ENCODE data around the gene WSB1. TPM values are rescaled to one million over a fixed set of nuclear protein-coding genes. Genes with fewer than 3 reads are reported as not detected.

Gene WSB1
- total and polyA plus RNA-seq, 10 of the 15 experiments (the other 5 are each of a cell fraction or from before 2014, with no cell fraction given): 26.6 to 458 (median 101) TPM

DNA sequence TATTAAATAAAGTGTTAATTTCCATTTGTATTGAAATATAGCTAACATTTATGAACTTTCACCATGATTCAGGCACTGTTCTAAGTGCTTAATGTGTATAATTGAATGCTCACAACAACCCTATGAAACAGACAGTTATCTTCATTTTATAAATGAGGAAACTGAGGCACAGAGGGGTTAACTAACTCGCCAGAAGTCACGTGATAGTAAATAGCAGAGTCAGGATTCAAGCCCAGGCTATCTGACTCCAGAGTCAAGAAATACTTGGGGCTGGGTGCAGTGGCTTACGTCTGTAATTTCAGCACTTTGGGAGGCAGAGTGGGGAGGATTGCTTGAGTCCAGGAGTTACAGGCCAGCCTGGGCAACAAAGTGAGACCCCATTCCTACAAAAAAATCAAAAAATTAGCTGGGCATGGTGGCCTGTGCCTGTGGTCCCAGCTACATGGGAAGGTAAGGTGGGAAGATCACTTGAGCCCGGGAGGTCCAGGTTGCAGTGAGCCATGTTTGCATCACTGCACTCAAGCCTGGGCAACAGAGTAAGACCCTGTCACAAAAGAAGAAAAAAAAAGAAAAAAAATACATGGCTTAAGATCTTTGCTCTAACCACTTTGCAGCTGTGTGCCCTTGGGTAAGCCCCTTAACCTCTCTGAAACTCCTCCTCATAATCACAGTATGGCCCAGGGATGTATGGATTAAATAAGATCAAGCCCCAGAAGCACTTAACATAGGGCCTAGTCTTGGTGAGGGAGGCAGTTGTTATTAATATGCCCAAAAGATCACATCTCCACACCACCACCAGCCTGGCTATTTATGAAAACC lies 29.0 kb downstream of the WSB1 start:
- CTCF ChIA-PET: interaction anchor here (1.2 to 1.9 kb wide), 2 partner anchors 10 kb away, joined by 3 to 4 read pairs; no protein-coding TSS in a partner anchor
- Histone ChIP-seq H3K9me3 (replicated peaks; ENCODE audit: control insufficient read depth, insufficient read depth, low read length) (no peaks in the 10 kb centered on the region), H2AFZ (ENCODE audit: control insufficient read depth, low read depth, low read length) (no peak overlapping the region), H3K9ac (ENCODE audit: control insufficient read depth, insufficient read depth, low read length) (no peak overlapping the region), H3K27me3 (replicated peaks in 1 of 2; ENCODE audit: control insufficient read depth in 2 of 2, insufficient read depth in 2 of 2, low read length in 1 of 2) (no peaks in the 10 kb centered on the region), H3K27ac (ENCODE audit: control insufficient read depth, insufficient read depth) (no peak overlapping the region), H3K4me1 (ENCODE audit: control insufficient read depth, insufficient read depth, low read length) (no peaks in the 10 kb centered on the region), H4K20me1 (ENCODE audit: control insufficient read depth, insufficient read depth) (no peaks in the 10 kb centered on the region), H3K36me3 (ENCODE audit: control insufficient read depth in 2 of 2, insufficient read depth in 2 of 2, low read length in 1 of 2) (peaks cover 2 to 3% of the 10 kb centered on the region in 2 experiments; a peak in 2 of 4 replicates), H3K4me2 (ENCODE audit: control insufficient read depth, insufficient read depth) (no peak overlapping the region), H3K79me2 (ENCODE audit: control insufficient read depth, insufficient read depth, low read length) (no peaks in the 10 kb centered on the region), H3K4me3 (no peak overlapping the region)
- FAIRE-seq (no peak), DNase-seq (ENCODE audit: low read depth, low spot score) (no peak), ATAC-seq (no peak)
- intact Hi-C loops (cut with micrococcal nuclease; ENCODE audit: unreplicated experiment): no loop called here
- SMC1A ChIA-PET (ENCODE audit: uncharacterized antibody, unreplicated experiment): interaction anchor here (1.4 to 2.0 kb wide), 2 partner anchors 11 to 28 kb away, joined by 3 to 4 read pairs; no protein-coding TSS in a partner anchor
- no TSS peak for BruUV-seq (replicated peaks)
- RAD21 ChIA-PET (ENCODE audit: unreplicated experiment): interaction anchor here (0.9 kb wide), 1 partner anchor 84 kb away, joined by 3 read pairs; no protein-coding TSS in a partner anchor
- WGBS (ENCODE audit: insufficient coverage, insufficient replicate concordance, low lambda C conversion rate, missing lambda C conversion rate): 79% methylated on average over 4 of the region's 4 CpGs
- POLR2A ChIA-PET: interaction anchor here (0.6 kb wide), 1 partner anchor 59 kb away, joined by 3 read pairs; no protein-coding TSS in a partner anchor
- in situ Hi-C loops (cut with MboI): no loop called here
- TF ChIP-seq TBL1XR1 (IDR thresholded peaks at IDR 0.05; ENCODE audit: low read depth, low read length) (no peak), CHD1 (IDR thresholded peaks at IDR 0.05; ENCODE audit: low read depth, low read length) (no peak), NFYA (IDR thresholded peaks at IDR 0.05; ENCODE audit: borderline replicate concordance, low read depth, low read length) (no peak), DPF2 (IDR thresholded peaks at IDR 0.05) (no peak), CHD4 (IDR thresholded peaks at IDR 0.05) (no peak), KLF5 (IDR thresholded peaks at IDR 0.05; ENCODE audit: partially characterized antibody) (no peak), CTCF (IDR thresholded peaks at IDR 0.05 in 2 of 3, conservative IDR thresholded peaks at IDR 0.05 in 1 of 3; ENCODE audit: control insufficient read depth in 2 of 3, extremely low read depth in 1 of 3, insufficient read depth in 1 of 3, low read depth in 3 of 3, low read length in 3 of 3) (no peak), RAD21 (IDR thresholded peaks at IDR 0.05; ENCODE audit: insufficient read depth, low read depth, low read length) (no peak), REST (IDR thresholded peaks at IDR 0.05; ENCODE audit: low read depth, low read length) (no peak), WRNIP1 (IDR thresholded peaks at IDR 0.05; ENCODE audit: borderline replicate concordance, low read depth, low read length) (no peak), ZZZ3 (IDR thresholded peaks at IDR 0.05; ENCODE audit: control insufficient read depth, insufficient read length, low read depth) (no peak), FOXM1 (IDR thresholded peaks at IDR 0.05; ENCODE audit: low read depth, low read length) (no peak)
- TF ChIP-seq, protein P1, sequence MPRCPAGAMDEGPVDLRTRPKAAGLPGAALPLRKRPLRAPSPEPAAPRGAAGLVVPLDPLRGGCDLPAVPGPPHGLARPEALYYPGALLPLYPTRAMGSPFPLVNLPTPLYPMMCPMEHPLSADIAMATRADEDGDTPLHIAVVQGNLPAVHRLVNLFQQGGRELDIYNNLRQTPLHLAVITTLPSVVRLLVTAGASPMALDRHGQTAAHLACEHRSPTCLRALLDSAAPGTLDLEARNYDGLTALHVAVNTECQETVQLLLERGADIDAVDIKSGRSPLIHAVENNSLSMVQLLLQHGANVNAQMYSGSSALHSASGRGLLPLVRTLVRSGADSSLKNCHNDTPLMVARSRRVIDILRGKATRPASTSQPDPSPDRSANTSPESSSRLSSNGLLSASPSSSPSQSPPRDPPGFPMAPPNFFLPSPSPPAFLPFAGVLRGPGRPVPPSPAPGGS (IDR thresholded peaks at IDR 0.05; ENCODE audit: borderline replicate concordance, insufficient read depth, low read depth, low read length, poor library complexity, severe bottlenecking): no peak

Data from GM12878 (cell line).